ENCODE results near the gene BBX. TPM values are rescaled to one million over a fixed set of nuclear protein-coding genes. Genes with fewer than 3 reads are reported as not detected.

BBX gene
- total RNA-seq, 4 donors from 2014 or later: 55.6 to 86.7 (median 73.0) TPM

DNA sequence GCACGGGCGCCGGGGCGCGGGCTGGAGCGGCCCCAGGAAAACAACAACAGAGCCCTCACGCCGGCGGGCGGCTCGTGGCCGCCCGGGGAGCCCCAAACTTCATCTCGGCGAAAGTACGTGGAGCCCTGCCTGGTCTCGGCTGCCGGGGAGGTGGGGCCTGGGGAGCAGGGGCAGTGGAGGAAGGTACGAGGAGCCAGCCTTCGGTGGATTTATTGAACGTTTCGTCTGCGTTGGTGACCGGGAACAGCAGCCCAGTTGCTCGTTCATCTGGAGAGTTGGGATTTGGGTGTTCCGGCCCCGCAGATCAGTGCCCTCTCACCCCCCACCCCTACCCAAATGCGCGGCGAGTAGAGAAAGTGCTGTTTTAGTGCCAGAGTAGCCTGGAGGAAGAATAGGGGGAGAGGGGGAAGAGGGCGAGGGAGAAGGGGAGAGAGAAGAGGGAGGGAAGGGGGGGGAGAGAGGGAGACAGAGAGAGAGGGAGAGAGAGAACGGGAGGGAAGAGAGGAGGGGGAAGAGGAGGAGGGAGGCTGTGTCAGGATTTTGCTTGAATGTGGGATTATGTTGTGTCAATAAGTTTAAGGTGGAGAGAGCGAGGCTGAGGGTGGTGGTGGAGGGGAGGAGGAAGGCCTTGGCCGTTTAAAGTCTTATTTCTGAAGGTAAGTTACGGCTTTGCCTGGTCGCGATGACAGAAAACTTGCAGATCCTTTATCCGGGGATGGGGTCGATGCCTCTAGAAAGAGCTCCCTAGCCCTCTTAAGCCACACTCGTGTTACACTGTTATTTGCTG lies 970 bp downstream of the BBX start:
- peak overlapping the region; percentile 77 to 97 (median 96) for H3K27ac ChIP-seq
- TF ChIP-seq CTCF (IDR thresholded peaks at IDR 0.05): no peak
- no peak for TF ChIP-seq EP300 (IDR thresholded peaks at IDR 0.05)
- no peak for TF ChIP-seq POLR2A (IDR thresholded peaks at IDR 0.05)
- no peak for TF ChIP-seq POLR2AphosphoS5 (IDR thresholded peaks at IDR 0.05)
- 0 to 1% methylated on average over 9 to 19 of the region's 40 CpGs for WGBS, 2 donors (ENCODE audit: low coverage in 1 of 2)
- H3K4me1 ChIP-seq: peaks cover 3 to 23% (median 8%) of the 10 kb centered on the region in 3 donors
- no peaks in the 10 kb centered on the region for H3K27me3 ChIP-seq
- no peaks in the 10 kb centered on the region for H3K36me3 ChIP-seq
- ATAC-seq: peak; percentile 24
- H3K9me3 ChIP-seq: no peaks in the 10 kb centered on the region
- peak overlapping the region; percentile 77 to 91 for H3K4me3 ChIP-seq

DNA sequence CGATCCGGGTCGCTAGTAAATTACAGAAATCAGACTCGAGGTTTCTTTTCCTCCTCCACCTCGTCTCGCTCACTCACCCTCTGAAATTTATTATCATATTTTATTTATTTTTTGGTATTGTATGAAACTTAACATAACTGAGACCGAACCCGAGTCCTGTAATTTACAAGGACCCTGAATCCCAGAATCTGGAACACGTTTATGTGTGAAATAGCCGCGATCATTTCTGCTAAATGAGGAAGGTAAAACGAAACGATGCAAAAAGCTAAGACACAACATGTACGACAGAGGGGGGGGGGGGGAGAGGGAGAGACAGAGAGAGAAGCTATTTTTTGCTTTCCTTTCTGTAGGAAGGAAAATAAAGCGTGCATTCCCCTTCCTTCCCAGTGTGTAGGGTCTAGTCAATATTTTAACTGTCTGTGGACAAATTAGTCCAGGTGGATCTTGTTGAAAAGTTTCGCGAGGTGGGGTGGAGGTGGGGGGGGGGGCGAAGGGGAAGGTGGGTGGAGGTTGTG lies 1.6 kb downstream of the BBX start:
- no peaks in the 10 kb centered on the region for H3K36me3 ChIP-seq
- no peak for ATAC-seq
- WGBS, 2 donors (ENCODE audit: low coverage in 1 of 2): 0 to 1% methylated on average over 14 of the region's 18 CpGs
- no peaks in the 10 kb centered on the region for H3K9me3 ChIP-seq
- H3K4me1 ChIP-seq: peaks cover 3 to 28% (median 8%) of the 10 kb centered on the region in 3 donors
- peak overlapping the region; percentile 77 to 91 for H3K4me3 ChIP-seq
- no peaks in the 10 kb centered on the region for H3K27me3 ChIP-seq
- H3K27ac ChIP-seq: peak overlapping the region; percentile 77 to 97 (median 96)
- TF ChIP-seq EP300 (IDR thresholded peaks at IDR 0.05) (no peak), CTCF (IDR thresholded peaks at IDR 0.05) (no peak), POLR2AphosphoS5 (IDR thresholded peaks at IDR 0.05) (no peak), POLR2A (IDR thresholded peaks at IDR 0.05) (no peak)

- H3K4me1 ChIP-seq: peaks cover 3 to 29% (median 8%) of the 10 kb centered on the region in 3 donors
- H3K27ac ChIP-seq: peak overlapping the region; percentile 77 to 97 (median 96)
- TF ChIP-seq POLR2AphosphoS5 (IDR thresholded peaks at IDR 0.05): no peak
- peak in 1 of 2 donors; percentile 23 for TF ChIP-seq POLR2A (IDR thresholded peaks at IDR 0.05)
- TF ChIP-seq CTCF (IDR thresholded peaks at IDR 0.05): peak in 1 of 4 experiments; percentile 17
- no peak for TF ChIP-seq EP300 (IDR thresholded peaks at IDR 0.05)
- H3K4me3 ChIP-seq: peak overlapping the region; percentile 77 to 91
- H3K9me3 ChIP-seq: no peaks in the 10 kb centered on the region
- H3K27me3 ChIP-seq: no peaks in the 10 kb centered on the region
- peak; percentile 18 for ATAC-seq
- H3K36me3 ChIP-seq: no peaks in the 10 kb centered on the region
- 0 to 2% methylated on average over 10 to 11 of the region's 70 CpGs for WGBS, 2 donors (ENCODE audit: low coverage in 1 of 2)
Measured at GRCh38 chr3:107524841-107525643, 2.3 kb downstream of the BBX start.

DNA sequence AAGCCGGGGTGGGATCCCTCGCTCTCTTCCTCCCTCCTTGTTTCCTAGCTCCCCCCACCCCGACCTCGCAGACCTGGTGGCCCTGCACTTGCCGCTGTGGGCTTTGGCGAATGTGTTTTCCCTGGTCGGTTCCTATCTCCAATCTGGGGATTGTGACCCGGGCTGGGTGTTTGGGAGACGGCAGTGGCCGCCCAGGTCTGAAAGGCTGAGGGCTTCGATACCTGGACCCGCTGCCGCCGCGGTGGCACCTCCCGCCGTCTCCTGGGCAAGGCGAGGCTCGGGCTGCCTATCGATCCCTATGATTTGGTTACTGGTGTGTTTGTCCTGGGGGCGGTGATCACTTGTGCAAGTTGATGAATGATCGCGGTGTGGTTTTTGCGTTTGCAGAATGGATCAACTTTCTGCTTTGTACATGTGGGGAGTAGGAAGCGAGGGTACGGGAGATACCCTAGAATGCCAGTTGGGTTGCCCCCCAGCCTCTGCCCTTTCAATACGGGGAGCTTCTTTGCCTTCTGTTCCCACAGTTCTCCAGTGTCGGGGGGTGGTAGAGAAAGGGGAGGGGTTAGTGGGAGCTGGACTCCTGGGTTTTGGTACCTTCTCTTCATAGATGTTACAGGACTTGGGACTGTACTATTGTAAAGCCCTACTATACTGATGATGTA lies 3.0 kb downstream of the BBX start:
- Histone ChIP-seq H3K4me3 (peak overlapping the region; percentile 77 to 91), H3K9me3 (no peaks in the 10 kb centered on the region), H3K36me3 (no peaks in the 10 kb centered on the region), H3K27ac (peak overlapping the region in 3 of 4 donors; percentile 95 to 97 (median 96)), H3K4me1 (peaks cover 3 to 29% (median 8%) of the 10 kb centered on the region in 3 donors), H3K27me3 (no peaks in the 10 kb centered on the region)
- WGBS, 2 donors (ENCODE audit: low coverage in 1 of 2): 2 to 8% methylated on average over 5 to 14 of the region's 28 CpGs
- no peak for ATAC-seq
- TF ChIP-seq EP300 (IDR thresholded peaks at IDR 0.05) (no peak), CTCF (IDR thresholded peaks at IDR 0.05) (no peak), POLR2AphosphoS5 (IDR thresholded peaks at IDR 0.05) (no peak), POLR2A (IDR thresholded peaks at IDR 0.05) (no peak)

Data from gastroesophageal sphincter (tissue), 4 donors.